ENCODE measurements around the gene SBK2.

SBK2 gene

GRCh38 chr19:55550321-55550650 is 13.4 kb upstream of the SBK2 start:
- H3K36me3 ChIP-seq (replicated peaks in 1 of 2; ENCODE audit: control insufficient read depth in 2 of 2, insufficient read depth in 2 of 2, low read length in 2 of 2), result no peaks in the 10 kb centered on the region
- peak overlapping the region; percentile 98 for H3K27ac ChIP-seq (replicated peaks; ENCODE audit: low read length)
- H4K91ac ChIP-seq (ENCODE audit: low read depth, low read length, poor library complexity), result no peak overlapping the region
- H3K4me2 ChIP-seq (ENCODE audit: insufficient read depth, low read length, poor library complexity, severe bottlenecking), result peak overlapping the region; percentile 90
- H2AK5ac ChIP-seq (ENCODE audit: low read depth, low read length), result no peak overlapping the region
- H3K9ac ChIP-seq (ENCODE audit: low read depth, low read length, poor library complexity), result no peak overlapping the region
- H2BK5ac ChIP-seq (ENCODE audit: low read length), result peak overlapping the region; percentile 88
- H3K79me1 ChIP-seq (ENCODE audit: low read depth, low read length), result peaks cover 2% of the 10 kb centered on the region
- no peaks in the 10 kb centered on the region for H3K9me3 ChIP-seq (replicated peaks in 1 of 2; ENCODE audit: control insufficient read depth in 2 of 2, insufficient read depth in 1 of 2, low read depth in 1 of 2, low read length in 2 of 2)
- H2AFZ ChIP-seq (ENCODE audit: low read length), result peak overlapping the region; percentile 94
- peaks cover 33 to 42% of the 10 kb centered on the region in 2 donors for H3K4me1 ChIP-seq (ENCODE audit: control insufficient read depth in 2 of 2, insufficient read depth in 1 of 2, low read depth in 1 of 2, low read length in 2 of 2)
- WGBS, 2 donors (ENCODE audit: extremely low coverage in 2 of 2, insufficient read length in 2 of 2, insufficient replicate concordance in 1 of 2), result no CpG with 5 or more reads among the region's 7 CpGs
- no peak overlapping the region for H3K23ac ChIP-seq (ENCODE audit: low read depth, low read length, poor library complexity)
- no peak overlapping the region for H4K8ac ChIP-seq (ENCODE audit: low read depth, low read length)
- DNase-seq (ENCODE audit: low spot score), result peak; percentile 59
- H2BK15ac ChIP-seq (ENCODE audit: low read length), result no peak overlapping the region
- no peak overlapping the region for H2BK12ac ChIP-seq (ENCODE audit: low read length)
- peak overlapping the region; percentile 77 for H3K18ac ChIP-seq (ENCODE audit: low read length)
- no peaks in the 10 kb centered on the region for H3K27me3 ChIP-seq (ENCODE audit: control insufficient read depth in 3 of 3, insufficient read depth in 3 of 3, low read depth in 1 of 3, low read length in 3 of 3)
- no peak overlapping the region for H3K14ac ChIP-seq (ENCODE audit: low read length)
- H2BK120ac ChIP-seq (ENCODE audit: low read depth, low read length), result no peak overlapping the region
- peak overlapping the region in 1 of 2 donors; percentile 53 for H3K4me3 ChIP-seq (ENCODE audit: low read length in 2 of 2)
- no peak overlapping the region for H3K4ac ChIP-seq (ENCODE audit: low read length)

DNA sequence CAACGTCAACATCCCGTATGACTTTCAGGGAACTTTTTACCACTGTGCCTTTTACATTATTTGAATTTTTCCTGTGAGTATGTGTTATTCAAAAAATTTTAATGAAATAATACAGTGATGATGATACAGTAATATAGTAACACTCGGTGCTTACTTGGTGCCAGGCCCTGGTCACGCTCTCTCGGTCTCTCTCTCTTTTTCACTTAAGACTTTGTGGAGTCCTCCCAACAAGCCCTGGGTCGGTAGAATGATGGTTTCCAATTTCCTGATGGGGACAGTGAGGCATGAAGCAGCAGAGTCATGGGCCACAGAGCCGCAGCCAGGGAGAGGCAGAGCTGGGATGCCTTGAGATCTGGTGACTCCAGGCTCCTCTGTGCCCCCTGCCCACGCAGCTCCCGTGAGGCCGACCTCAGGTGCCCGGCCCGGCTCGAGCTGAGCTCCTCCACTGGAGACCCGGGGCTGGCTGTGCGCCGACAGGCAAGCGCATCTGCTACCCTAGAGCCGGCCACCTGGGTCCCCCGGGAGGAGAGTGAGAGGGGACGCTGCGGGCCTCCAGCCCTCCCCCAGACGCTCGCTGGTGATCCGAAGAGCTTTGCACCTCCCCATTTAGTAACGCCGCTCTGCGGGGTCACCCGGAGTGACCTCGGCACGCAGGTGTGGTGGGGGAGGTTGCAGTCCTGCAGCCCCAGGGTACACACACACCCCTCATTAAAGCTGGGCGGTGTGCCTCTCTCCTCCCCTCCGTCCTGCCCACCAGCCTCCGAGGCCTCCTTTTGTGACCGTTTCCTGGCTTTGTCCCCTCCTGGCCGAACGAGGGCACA is 12.8 kb upstream of the SBK2 start:
- peak overlapping the region; percentile 90 for H3K4me2 ChIP-seq (ENCODE audit: insufficient read depth, low read length, poor library complexity, severe bottlenecking)
- no peak overlapping the region for H4K8ac ChIP-seq (ENCODE audit: low read depth, low read length)
- H2AFZ ChIP-seq (ENCODE audit: low read length), result peak overlapping the region; percentile 94
- H2BK120ac ChIP-seq (ENCODE audit: low read depth, low read length), result peak overlapping the region; percentile 44
- WGBS, 2 donors (ENCODE audit: extremely low coverage in 2 of 2, insufficient read length in 2 of 2, insufficient replicate concordance in 1 of 2), result no CpG with 5 or more reads among the region's 36 CpGs
- no peaks in the 10 kb centered on the region for H3K36me3 ChIP-seq (replicated peaks in 1 of 2; ENCODE audit: control insufficient read depth in 2 of 2, insufficient read depth in 2 of 2, low read length in 2 of 2)
- peak; percentile 67 for DNase-seq (ENCODE audit: low spot score)
- peaks cover 34 to 44% of the 10 kb centered on the region in 2 donors for H3K4me1 ChIP-seq (ENCODE audit: control insufficient read depth in 2 of 2, insufficient read depth in 1 of 2, low read depth in 1 of 2, low read length in 2 of 2)
- H4K91ac ChIP-seq (ENCODE audit: low read depth, low read length, poor library complexity), result no peak overlapping the region
- H3K18ac ChIP-seq (ENCODE audit: low read length), result peak overlapping the region; percentile 97
- H3K4me3 ChIP-seq (ENCODE audit: low read length in 2 of 2), result peak overlapping the region; percentile 53 to 68
- peak overlapping the region; percentile 98 for H3K27ac ChIP-seq (replicated peaks; ENCODE audit: low read length)
- H2AK5ac ChIP-seq (ENCODE audit: low read depth, low read length), result peak overlapping the region; percentile 80
- no peaks in the 10 kb centered on the region for H3K27me3 ChIP-seq (ENCODE audit: control insufficient read depth in 3 of 3, insufficient read depth in 3 of 3, low read depth in 1 of 3, low read length in 3 of 3)
- peak overlapping the region; percentile 88 for H2BK5ac ChIP-seq (ENCODE audit: low read length)
- H2BK15ac ChIP-seq (ENCODE audit: low read length), result peak overlapping the region; percentile 84
- no peak overlapping the region for H3K14ac ChIP-seq (ENCODE audit: low read length)
- H3K4ac ChIP-seq (ENCODE audit: low read length), result peak overlapping the region; percentile 44
- H3K9me3 ChIP-seq (replicated peaks in 1 of 2; ENCODE audit: control insufficient read depth in 2 of 2, insufficient read depth in 1 of 2, low read depth in 1 of 2, low read length in 2 of 2), result no peaks in the 10 kb centered on the region
- peak overlapping the region; percentile 51 for H3K23ac ChIP-seq (ENCODE audit: low read depth, low read length, poor library complexity)
- H3K9ac ChIP-seq (ENCODE audit: low read depth, low read length, poor library complexity), result peak overlapping the region; percentile 89
- H3K79me1 ChIP-seq (ENCODE audit: low read depth, low read length), result peaks cover 2% of the 10 kb centered on the region
- no peak overlapping the region for H2BK12ac ChIP-seq (ENCODE audit: low read length)

DNA sequence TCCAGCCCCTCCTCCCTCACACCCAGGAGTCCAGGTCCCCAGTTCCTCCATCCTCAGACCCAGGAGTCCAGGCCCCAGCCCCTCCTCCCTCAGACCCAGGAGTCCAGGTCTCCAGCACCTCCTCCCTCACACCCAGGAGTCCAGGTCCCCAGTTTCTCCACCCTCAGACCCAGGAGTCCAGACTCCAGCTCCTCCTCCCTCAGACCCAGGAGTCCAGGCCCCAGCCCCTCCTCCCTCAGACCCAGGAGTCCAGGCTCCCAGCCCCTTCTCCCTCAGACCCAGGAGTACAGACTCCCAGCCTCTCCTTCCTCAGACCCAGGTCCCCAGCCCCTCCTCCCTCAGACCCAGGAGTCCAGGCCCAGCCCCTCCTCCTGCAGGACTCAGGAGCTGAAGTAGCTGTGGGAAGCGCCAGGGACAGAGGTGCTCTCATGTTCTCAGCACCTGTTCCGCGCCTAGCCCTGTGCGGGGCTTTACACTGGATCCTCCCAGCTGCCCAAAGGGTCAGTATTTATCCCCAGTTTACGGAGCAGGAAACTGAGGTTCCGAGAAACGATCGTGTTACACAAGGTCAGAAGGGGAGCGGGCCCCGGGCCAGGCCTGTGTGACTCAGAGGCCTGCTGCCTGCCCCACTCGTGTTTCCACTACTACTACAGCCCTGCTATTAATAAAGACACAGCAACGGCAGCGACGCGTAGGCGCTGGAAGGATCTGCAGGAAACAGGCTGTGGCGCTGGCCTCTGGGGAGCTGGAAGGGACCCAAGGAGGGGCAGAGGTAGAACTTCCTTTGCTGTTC is 10.1 kb upstream of the SBK2 start:
- Histone ChIP-seq H2AK5ac (ENCODE audit: low read depth, low read length) (peak overlapping the region; percentile 88), H3K4me2 (ENCODE audit: insufficient read depth, low read length, poor library complexity, severe bottlenecking) (no peak overlapping the region), H3K14ac (ENCODE audit: low read length) (no peak overlapping the region), H3K18ac (ENCODE audit: low read length) (peak overlapping the region; percentile 95), H3K23ac (ENCODE audit: low read depth, low read length, poor library complexity) (no peak overlapping the region), H3K4ac (ENCODE audit: low read length) (no peak overlapping the region), H4K91ac (ENCODE audit: low read depth, low read length, poor library complexity) (no peak overlapping the region), H2AFZ (ENCODE audit: low read length) (peak overlapping the region; percentile 87), H2BK12ac (ENCODE audit: low read length) (no peak overlapping the region), H2BK5ac (ENCODE audit: low read length) (peak overlapping the region; percentile 98), H3K9me3 (replicated peaks in 1 of 2; ENCODE audit: control insufficient read depth in 2 of 2, insufficient read depth in 1 of 2, low read depth in 1 of 2, low read length in 2 of 2) (no peaks in the 10 kb centered on the region), H2BK120ac (ENCODE audit: low read depth, low read length) (no peak overlapping the region), H3K27me3 (ENCODE audit: control insufficient read depth in 3 of 3, insufficient read depth in 3 of 3, low read depth in 1 of 3, low read length in 3 of 3) (no peaks in the 10 kb centered on the region), H3K9ac (ENCODE audit: low read depth, low read length, poor library complexity) (peak overlapping the region; percentile 36), H3K79me1 (ENCODE audit: low read depth, low read length) (peaks cover 2% of the 10 kb centered on the region), H3K36me3 (replicated peaks in 1 of 2; ENCODE audit: control insufficient read depth in 2 of 2, insufficient read depth in 2 of 2, low read length in 2 of 2) (no peaks in the 10 kb centered on the region), H2BK15ac (ENCODE audit: low read length) (peak overlapping the region; percentile 95), H4K8ac (ENCODE audit: low read depth, low read length) (no peak overlapping the region), H3K27ac (replicated peaks; ENCODE audit: low read length) (peak overlapping the region; percentile 78), H3K4me3 (ENCODE audit: low read length in 2 of 2) (no peak overlapping the region), H3K4me1 (ENCODE audit: control insufficient read depth in 2 of 2, insufficient read depth in 1 of 2, low read depth in 1 of 2, low read length in 2 of 2) (peaks cover 23 to 31% of the 10 kb centered on the region in 2 donors)
- no peak for DNase-seq (ENCODE audit: low spot score)
- WGBS, 2 donors (ENCODE audit: extremely low coverage in 2 of 2, insufficient read length in 2 of 2, insufficient replicate concordance in 1 of 2), result no CpG with 5 or more reads among the region's 17 CpGs

GRCh38 chr19:55546011-55546410 is 9.1 kb upstream of the SBK2 start:
- Histone ChIP-seq H3K27me3 (ENCODE audit: control insufficient read depth in 3 of 3, insufficient read depth in 3 of 3, low read depth in 1 of 3, low read length in 3 of 3) (no peaks in the 10 kb centered on the region), H3K4me3 (ENCODE audit: low read length in 2 of 2) (no peak overlapping the region), H2AFZ (ENCODE audit: low read length) (peak overlapping the region; percentile 87), H3K4me1 (ENCODE audit: control insufficient read depth in 2 of 2, insufficient read depth in 1 of 2, low read depth in 1 of 2, low read length in 2 of 2) (peaks cover 23 to 31% of the 10 kb centered on the region in 2 donors), H4K8ac (ENCODE audit: low read depth, low read length) (peak overlapping the region; percentile 95), H3K79me1 (ENCODE audit: low read depth, low read length) (peaks cover 5% of the 10 kb centered on the region), H3K18ac (ENCODE audit: low read length) (peak overlapping the region; percentile 95), H2BK15ac (ENCODE audit: low read length) (peak overlapping the region; percentile 95), H3K36me3 (replicated peaks in 1 of 2; ENCODE audit: control insufficient read depth in 2 of 2, insufficient read depth in 2 of 2, low read length in 2 of 2) (no peaks in the 10 kb centered on the region), H3K9me3 (replicated peaks in 1 of 2; ENCODE audit: control insufficient read depth in 2 of 2, insufficient read depth in 1 of 2, low read depth in 1 of 2, low read length in 2 of 2) (no peaks in the 10 kb centered on the region), H3K9ac (ENCODE audit: low read depth, low read length, poor library complexity) (peak overlapping the region; percentile 78), H3K4ac (ENCODE audit: low read length) (peak overlapping the region; percentile 47), H2BK5ac (ENCODE audit: low read length) (peak overlapping the region; percentile 98), H2BK12ac (ENCODE audit: low read length) (peak overlapping the region; percentile 97), H3K14ac (ENCODE audit: low read length) (peak overlapping the region; percentile 84), H4K91ac (ENCODE audit: low read depth, low read length, poor library complexity) (peak overlapping the region; percentile 96), H3K23ac (ENCODE audit: low read depth, low read length, poor library complexity) (no peak overlapping the region), H3K27ac (replicated peaks; ENCODE audit: low read length) (peak overlapping the region; percentile 78), H2BK120ac (ENCODE audit: low read depth, low read length) (peak overlapping the region; percentile 93), H3K4me2 (ENCODE audit: insufficient read depth, low read length, poor library complexity, severe bottlenecking) (peak overlapping the region; percentile 41), H2AK5ac (ENCODE audit: low read depth, low read length) (peak overlapping the region; percentile 88)
- WGBS, 2 donors (ENCODE audit: extremely low coverage in 2 of 2, insufficient read length in 2 of 2, insufficient replicate concordance in 1 of 2), result no CpG with 5 or more reads among the region's 11 CpGs
- no peak for DNase-seq (ENCODE audit: low spot score)
